ENCODE data around the gene PFDN1. TPM values are rescaled to one million over a fixed set of nuclear protein-coding genes. Genes with fewer than 3 reads are reported as not detected.

PFDN1 gene
- total and polyA plus RNA-seq, 7 donors: 35.9 to 115 (median 55.0) TPM

- Histone ChIP-seq H3K27me3 (ENCODE audit: insufficient read depth in 3 of 3, low read length in 2 of 3) (no peaks in the 10 kb centered on the region), H3K36me3 (ENCODE audit: insufficient read depth in 1 of 2, low read depth in 1 of 2) (peaks cover 0 to 31% of the 10 kb centered on the region in 2 donors), H3K9me3 (no peaks in the 10 kb centered on the region), H3K27ac (peak overlapping the region; percentile 88), H3K4me3 (no peak overlapping the region), H3K4me1 (peaks cover 83% of the 10 kb centered on the region)
- TF ChIP-seq, protein P1, sequence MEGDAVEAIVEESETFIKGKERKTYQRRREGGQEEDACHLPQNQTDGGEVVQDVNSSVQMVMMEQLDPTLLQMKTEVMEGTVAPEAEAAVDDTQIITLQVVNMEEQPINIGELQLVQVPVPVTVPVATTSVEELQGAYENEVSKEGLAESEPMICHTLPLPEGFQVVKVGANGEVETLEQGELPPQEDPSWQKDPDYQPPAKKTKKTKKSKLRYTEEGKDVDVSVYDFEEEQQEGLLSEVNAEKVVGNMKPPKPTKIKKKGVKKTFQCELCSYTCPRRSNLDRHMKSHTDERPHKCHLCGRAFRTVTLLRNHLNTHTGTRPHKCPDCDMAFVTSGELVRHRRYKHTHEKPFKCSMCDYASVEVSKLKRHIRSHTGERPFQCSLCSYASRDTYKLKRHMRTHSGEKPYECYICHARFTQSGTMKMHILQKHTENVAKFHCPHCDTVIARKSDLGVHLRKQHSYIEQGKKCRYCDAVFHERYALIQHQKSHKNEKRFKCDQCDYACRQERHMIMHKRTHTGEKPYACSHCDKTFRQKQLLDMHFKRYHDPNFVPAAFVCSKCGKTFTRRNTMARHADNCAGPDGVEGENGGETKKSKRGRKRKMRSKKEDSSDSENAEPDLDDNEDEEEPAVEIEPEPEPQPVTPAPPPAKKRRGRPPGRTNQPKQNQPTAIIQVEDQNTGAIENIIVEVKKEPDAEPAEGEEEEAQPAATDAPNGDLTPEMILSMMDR (IDR thresholded peaks at IDR 0.05): no peak
- intact Hi-C loops (cut with DNase I): loop anchor here in 1 of 2 donors (10.0 kb wide), 1 partner anchor 48 kb away; no protein-coding TSS in a partner anchor
- DNase-seq (peak; percentile 52 to 72), ATAC-seq (peak; percentile 21 to 45 (median 38))
- 13 to 22% (median 18%) methylated on average over 8 of the region's 8 CpGs for WGBS, 3 donors
These were observed 56.4 kb downstream of the PFDN1 start for GRCh38 chr5:140246378-140247122.

DNA sequence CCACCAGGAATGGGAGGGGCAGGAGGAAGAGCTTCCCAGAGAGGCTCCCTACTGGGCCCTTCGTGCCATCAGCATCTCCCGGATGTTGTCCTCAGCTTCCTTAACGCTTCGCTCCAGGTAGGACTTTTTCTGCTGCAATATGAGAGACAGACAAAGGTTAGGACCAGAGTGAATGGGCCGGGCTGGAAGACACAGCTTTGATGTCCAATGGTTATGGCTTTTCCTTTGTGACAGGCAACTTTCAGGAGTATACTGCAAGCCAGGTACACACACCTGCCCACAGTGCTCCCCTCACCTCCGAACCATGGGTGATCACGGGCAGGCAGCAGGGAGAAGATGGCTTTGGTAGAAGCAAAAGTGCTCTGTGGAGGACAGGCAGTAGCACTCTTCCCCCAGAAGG is 57.0 kb downstream of the PFDN1 start:
- 79 to 81% (median 81%) methylated on average over 7 of the region's 7 CpGs for WGBS, 3 donors
- TF ChIP-seq, protein P1 (IDR thresholded peaks at IDR 0.05): no peak
- Histone ChIP-seq H3K4me1 (peaks cover 83% of the 10 kb centered on the region), H3K27ac (peak overlapping the region; percentile 88), H3K9me3 (no peaks in the 10 kb centered on the region), H3K4me3 (no peak overlapping the region), H3K27me3 (ENCODE audit: insufficient read depth in 3 of 3, low read length in 2 of 3) (no peaks in the 10 kb centered on the region), H3K36me3 (ENCODE audit: insufficient read depth in 1 of 2, low read depth in 1 of 2) (peaks cover 0 to 30% of the 10 kb centered on the region in 2 donors)
- intact Hi-C loops (cut with DNase I): loop anchor here in 1 of 2 donors (2.0 to 10.0 kb wide), 2 partner anchors 49 to 111 kb away; no protein-coding TSS in a partner anchor
- ATAC-seq (no peak), DNase-seq (no peak)

DNA sequence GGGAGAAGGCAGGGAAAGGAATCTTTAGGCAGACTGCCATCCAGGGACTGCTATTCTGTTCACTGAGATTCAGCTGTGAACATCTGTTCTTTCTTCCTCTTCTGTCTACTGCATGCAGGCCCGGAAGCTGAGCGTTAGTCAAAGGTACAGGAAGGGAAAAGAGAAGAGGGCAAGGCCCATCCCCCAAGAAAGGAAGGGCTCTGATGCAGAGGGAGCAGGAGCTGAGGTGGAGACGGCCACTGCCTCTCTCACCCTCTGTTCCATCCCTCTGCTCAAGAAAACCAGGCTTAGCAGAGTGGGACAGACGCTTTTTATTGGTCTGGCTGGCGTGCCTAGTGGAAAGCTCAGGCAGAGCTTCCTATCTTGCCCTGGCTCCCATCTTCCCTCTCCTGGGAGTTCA is 57.6 kb downstream of the PFDN1 start:
- ATAC-seq: no peak

GRCh38 chr5:140244525-140245025 is 58.3 kb downstream of the PFDN1 start:
- WGBS, 3 donors: 5 to 9% (median 8%) methylated on average over 13 to 14 of the region's 14 CpGs
- Histone ChIP-seq H3K27ac (peak overlapping the region; percentile 88), H3K36me3 (ENCODE audit: insufficient read depth in 1 of 2, low read depth in 1 of 2) (peaks cover 0 to 21% of the 10 kb centered on the region in 2 donors), H3K27me3 (ENCODE audit: insufficient read depth in 3 of 3, low read length in 2 of 3) (no peaks in the 10 kb centered on the region), H3K4me1 (peaks cover 87% of the 10 kb centered on the region), H3K4me3 (no peak overlapping the region), H3K9me3 (no peaks in the 10 kb centered on the region)
- ATAC-seq (peak; percentile 54 to 64 (median 58)), DNase-seq (peak; percentile 91 to 95)
- intact Hi-C loops (cut with DNase I): loop anchor here (1.0 to 10.0 kb wide), 6 partner anchors 50 to 323 kb away; partner anchors contain the start of gene HBEGF (in 1 of the 2)
- TF ChIP-seq, protein P1 (IDR thresholded peaks at IDR 0.05): peak; percentile 92

More for the DNA sequence above, 57.6 kb downstream of the PFDN1 start:
- Histone ChIP-seq H3K4me3 (no peak overlapping the region), H3K36me3 (ENCODE audit: insufficient read depth in 1 of 2, low read depth in 1 of 2) (peaks cover 0 to 28% of the 10 kb centered on the region in 2 donors), H3K27ac (peak overlapping the region; percentile 88), H3K4me1 (peaks cover 83% of the 10 kb centered on the region), H3K27me3 (ENCODE audit: insufficient read depth in 3 of 3, low read length in 2 of 3) (no peaks in the 10 kb centered on the region), H3K9me3 (no peaks in the 10 kb centered on the region)
- no peak for DNase-seq
- TF ChIP-seq, protein P1 (IDR thresholded peaks at IDR 0.05): no peak
- intact Hi-C loops (cut with DNase I): loop anchor here in 1 of 2 donors (2.0 to 10.0 kb wide), 2 partner anchors 49 to 111 kb away; no protein-coding TSS in a partner anchor
- 64 to 66% (median 65%) methylated on average over 5 of the region's 5 CpGs for WGBS, 3 donors
